WTC11 (cell line): ENCODE data around the gene PDLIM1. TPM values are rescaled to one million over a fixed set of nuclear protein-coding genes. Genes with fewer than 3 reads are reported as not detected.

ENCODE experiments used
- ATAC-seq: fragments of 200-7000 bp; cut with Tn5 transposase; 2 replicates; pipeline ENCODE4 v1.10.0; 2021; ENCODE audit warnings: mild to moderate bottlenecking, moderate library complexity
- CTCF ChIA-PET: fragments of 300-600 bp; sonication (Branson Sonifier 250); formaldehyde crosslinking; loops from one replicate; lab custom pipeline; 2021; ENCODE audit warnings: antibody characterized with exemption; lab: Charles Lee
- POLR2A ChIA-PET: fragments of 350-600 bp; sonication (Branson Sonifier 250); formaldehyde crosslinking; loops from one replicate; lab custom pipeline; 2021; ENCODE audit warnings: antibody characterized with exemption; lab: Charles Lee
- DNase-seq: peaks from one replicate; pipeline ENCODE4 v3.0.0; 2021; ENCODE audit warnings: low spot score
- H3K27ac Mint-ChIP-seq: 2 replicates; pipeline ENCODE4 v1.8.0; 2021; ENCODE audit warnings: mixed read lengths
- H3K27me3 Mint-ChIP-seq: 2 replicates; pipeline ENCODE4 v1.8.0; 2021; ENCODE audit warnings: low read depth, mild to moderate bottlenecking, moderate library complexity, mixed read lengths
- H3K36me3 Mint-ChIP-seq: 2 replicates; pipeline ENCODE4 v1.8.0; 2021; ENCODE audit warnings: mixed read lengths
- H3K4me1 Mint-ChIP-seq: 2 replicates; pipeline ENCODE4 v1.8.0; 2022; ENCODE audit warnings: mixed read lengths
- H3K4me3 Mint-ChIP-seq: 2 replicates; pipeline ENCODE4 v1.8.0; 2021; ENCODE audit warnings: mild to moderate bottlenecking, moderate library complexity, mixed read lengths
- H3K9me3 Mint-ChIP-seq: 2 replicates; pipeline ENCODE4 v1.8.0; 2021; ENCODE audit warnings: mixed read lengths
- AFF4 ChIP-seq: sonication (generic); formaldehyde crosslinking; IDR thresholded peaks from 2 replicates; pipeline ENCODE4 v1.8.1; 2023; ENCODE audit warnings: mild to moderate bottlenecking, missing genetic modification reagents, borderline replicate concordance
- CDX4 ChIP-seq: fragments of 250-450 bp; sonication (Bioruptor Pico); IDR thresholded peaks from 2 replicates; pipeline ENCODE4 v1.9.0; 2021; ENCODE audit warnings: moderate library complexity, mild to moderate bottlenecking, inconsistent platforms, borderline replicate concordance
- ELF4 ChIP-seq: sonication (generic); formaldehyde crosslinking; IDR thresholded peaks from 2 replicates; pipeline ENCODE4 v1.8.1; 2022; ENCODE audit warnings: low read depth, mild to moderate bottlenecking, moderate library complexity, missing genetic modification reagents
- FOXJ3 ChIP-seq: sonication (generic); formaldehyde crosslinking; IDR thresholded peaks from 2 replicates; pipeline ENCODE4 v1.9.0; 2021; ENCODE audit warnings: missing genetic modification reagents, mild to moderate bottlenecking, borderline replicate concordance
- FOXK1 ChIP-seq: sonication (generic); formaldehyde crosslinking; IDR thresholded peaks from 2 replicates; pipeline ENCODE4 v1.8.0; 2022; ENCODE audit warnings: mild to moderate bottlenecking, moderate library complexity, missing genetic modification reagents
- GTF2I ChIP-seq: fragments of 250-450 bp; sonication (Bioruptor Pico); conservative IDR thresholded peaks from 2 replicates; pipeline ENCODE4 v1.4.0; 2021; ENCODE audit warnings: mild to moderate bottlenecking
- NFE2L1 ChIP-seq: sonication (generic); formaldehyde crosslinking; IDR thresholded peaks from 2 replicates; pipeline ENCODE4 v1.8.1; 2023; ENCODE audit warnings: missing genetic modification reagents
- NFYB ChIP-seq: sonication (generic); formaldehyde crosslinking; conservative IDR thresholded peaks from 2 replicates; pipeline ENCODE4 v1.8.0; 2022; ENCODE audit warnings: low read depth, missing genetic modification reagents
- PRDM15 ChIP-seq: sonication (generic); formaldehyde crosslinking; IDR thresholded peaks from 2 replicates; pipeline ENCODE4 v1.8.0; 2022; ENCODE audit warnings: missing genetic modification reagents
- RELA ChIP-seq: sonication (generic); formaldehyde crosslinking; IDR thresholded peaks from 2 replicates; pipeline ENCODE4 v1.8.1; 2022; ENCODE audit warnings: missing genetic modification reagents, mild to moderate bottlenecking, borderline replicate concordance
- RORB ChIP-seq: fragments of 250-450 bp; sonication (Bioruptor Pico); IDR thresholded peaks from 2 replicates; pipeline ENCODE4 v1.9.0; 2021; ENCODE audit warnings: mild to moderate bottlenecking
- ZBTB21 ChIP-seq: sonication (generic); formaldehyde crosslinking; IDR thresholded peaks from 2 replicates; pipeline ENCODE4 v1.8.1; 2023; ENCODE audit warnings: mild to moderate bottlenecking, missing genetic modification reagents, borderline replicate concordance
- ZNF263 ChIP-seq: sonication (generic); formaldehyde crosslinking; IDR thresholded peaks from 2 replicates; pipeline ENCODE4 v1.8.1; 2022; ENCODE audit warnings: low read depth, mild to moderate bottlenecking, moderate library complexity, missing genetic modification reagents
- ZNF317 ChIP-seq: sonication (generic); formaldehyde crosslinking; IDR thresholded peaks from 2 replicates; pipeline ENCODE4 v1.8.1; 2023; ENCODE audit warnings: low read depth, mild to moderate bottlenecking, moderate library complexity, missing genetic modification reagents, borderline replicate concordance
- ZNF423 ChIP-seq: fragments of 250-450 bp; sonication (Bioruptor Pico); IDR thresholded peaks from 2 replicates; pipeline ENCODE4 v2.1.2; 2022; ENCODE audit warnings: mild to moderate bottlenecking, moderate library complexity
- ZNF425 ChIP-seq: fragments of 250-450 bp; sonication (Bioruptor Pico); conservative IDR thresholded peaks from 2 replicates; pipeline ENCODE4 v1.9.0; 2021; ENCODE audit warnings: mild to moderate bottlenecking
- total RNA-seq: library from RNA; stranded (reverse); gene quantifications from 3 replicates; pipeline ENCODE4 v1.2.3, GENCODE V29; 2021
- TF ChIP-seq, protein P1 (sequence below): sonication (generic); formaldehyde crosslinking; IDR thresholded peaks from 2 replicates; pipeline ENCODE4 v1.8.0; 2022; ENCODE audit warnings: mild to moderate bottlenecking, missing genetic modification reagents
- TF ChIP-seq, protein P2 (sequence below): sonication (generic); formaldehyde crosslinking; conservative IDR thresholded peaks from 2 replicates; pipeline ENCODE4 v1.8.1; 2023; ENCODE audit warnings: mild to moderate bottlenecking, low read depth, missing genetic modification reagents, moderate library complexity

PDLIM1 gene
- total RNA-seq, 1 experiment from 2014 or later = 223 TPM

- H3K36me3 Mint-ChIP-seq = peaks cover 11% of the 10 kb centered on the region
- H3K27me3 Mint-ChIP-seq = no peaks in the 10 kb centered on the region
- peaks cover 23% of the 10 kb centered on the region for H3K4me1 Mint-ChIP-seq
- H3K9me3 Mint-ChIP-seq = no peaks in the 10 kb centered on the region
- no peak for ATAC-seq
- ChIA-PET POLR2A (interaction anchor here (0.8 kb wide), 1 partner anchor 8 kb away, joined by 3 read pairs; no protein-coding TSS in a partner anchor), CTCF (interaction anchor here (0.8 to 1.6 kb wide), 5 partner anchors 24 to 264 kb away, joined by 3 to 10 read pairs (median 6); no protein-coding TSS in a partner anchor)
- peak overlapping the region; percentile 28; the same call in 1 of the 2 replicates for H3K27ac Mint-ChIP-seq
- no peak overlapping the region for H3K4me3 Mint-ChIP-seq
- TF ChIP-seq AFF4 (CRISPR knock-in tag) (no peak), PRDM15 (no peak), NFE2L1 (CRISPR knock-in tag) (no peak), ZNF317 (no peak), FOXJ3 (CRISPR knock-in tag) (no peak), ELF4 (CRISPR knock-in tag) (no peak), RORB (CRISPR knock-in tag) (no peak), FOXK1 (CRISPR knock-in tag) (no peak), ZNF263 (no peak), RELA (no peak), NFYB (CRISPR knock-in tag) (no peak), GTF2I (CRISPR knock-in tag) (no peak), ZNF423 (CRISPR knock-in tag) (no peak), ZBTB21 (CRISPR knock-in tag) (no peak), ZNF425 (CRISPR knock-in tag) (no peak), CDX4 (CRISPR knock-in tag) (no peak)
- TF ChIP-seq, protein P1, sequence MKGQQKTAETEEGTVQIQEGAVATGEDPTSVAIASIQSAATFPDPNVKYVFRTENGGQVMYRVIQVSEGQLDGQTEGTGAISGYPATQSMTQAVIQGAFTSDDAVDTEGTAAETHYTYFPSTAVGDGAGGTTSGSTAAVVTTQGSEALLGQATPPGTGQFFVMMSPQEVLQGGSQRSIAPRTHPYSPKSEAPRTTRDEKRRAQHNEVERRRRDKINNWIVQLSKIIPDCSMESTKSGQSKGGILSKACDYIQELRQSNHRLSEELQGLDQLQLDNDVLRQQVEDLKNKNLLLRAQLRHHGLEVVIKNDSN (CRISPR knock-in tag) = no peak
- TF ChIP-seq, protein P2, sequence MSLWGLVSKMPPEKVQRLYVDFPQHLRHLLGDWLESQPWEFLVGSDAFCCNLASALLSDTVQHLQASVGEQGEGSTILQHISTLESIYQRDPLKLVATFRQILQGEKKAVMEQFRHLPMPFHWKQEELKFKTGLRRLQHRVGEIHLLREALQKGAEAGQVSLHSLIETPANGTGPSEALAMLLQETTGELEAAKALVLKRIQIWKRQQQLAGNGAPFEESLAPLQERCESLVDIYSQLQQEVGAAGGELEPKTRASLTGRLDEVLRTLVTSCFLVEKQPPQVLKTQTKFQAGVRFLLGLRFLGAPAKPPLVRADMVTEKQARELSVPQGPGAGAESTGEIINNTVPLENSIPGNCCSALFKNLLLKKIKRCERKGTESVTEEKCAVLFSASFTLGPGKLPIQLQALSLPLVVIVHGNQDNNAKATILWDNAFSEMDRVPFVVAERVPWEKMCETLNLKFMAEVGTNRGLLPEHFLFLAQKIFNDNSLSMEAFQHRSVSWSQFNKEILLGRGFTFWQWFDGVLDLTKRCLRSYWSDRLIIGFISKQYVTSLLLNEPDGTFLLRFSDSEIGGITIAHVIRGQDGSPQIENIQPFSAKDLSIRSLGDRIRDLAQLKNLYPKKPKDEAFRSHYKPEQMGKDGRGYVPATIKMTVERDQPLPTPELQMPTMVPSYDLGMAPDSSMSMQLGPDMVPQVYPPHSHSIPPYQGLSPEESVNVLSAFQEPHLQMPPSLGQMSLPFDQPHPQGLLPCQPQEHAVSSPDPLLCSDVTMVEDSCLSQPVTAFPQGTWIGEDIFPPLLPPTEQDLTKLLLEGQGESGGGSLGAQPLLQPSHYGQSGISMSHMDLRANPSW (CRISPR knock-in tag) = no peak
- DNase-seq = no peak
These were observed 45.9 kb upstream of the PDLIM1 start for GRCh38 chr10:95336702-95337101.
